SK-N-SH (cell line): Measurements from ENCODE around the gene APC2. TPM values are rescaled to one million over a fixed set of nuclear protein-coding genes. Genes with fewer than 3 reads are reported as not detected.

ENCODE experiments used
- polyA plus RNA-seq, 3 experiments: library from polyadenylated mRNA; depleted of rRNA; stranded (reverse); fragments of >200 nt; gene quantifications; 2 replicates each; pipeline ENCODE4 v1.2.3, GENCODE V29; 2012

APC2 gene
- polyA plus RNA-seq, 1 of the 3 experiments (the other 2 are of a cell fraction): 1.3 TPM

Other genes starting within 250 kb of the APC2 start
- gene STK11, start 244.3 kb upstream of the APC2 start, polyA plus RNA-seq (2012; rRNA removed): 53.5 and 55.5 TPM in 2 replicates
- gene CBARP, start 212.1 kb upstream of the APC2 start, polyA plus RNA-seq (2012; rRNA removed): 4.8 and 5.1 TPM in 2 replicates
- gene ATP5F1D, start 208.4 kb upstream of the APC2 start, polyA plus RNA-seq (2012; rRNA removed): 133 and 226 TPM in 2 replicates
- 8.2 and 13.9 TPM in 2 replicates for gene MIDN, start 201.5 kb upstream of the APC2 start, polyA plus RNA-seq (2012; rRNA removed)
- gene CIRBP, start 180.8 kb upstream of the APC2 start, polyA plus RNA-seq (2012; rRNA removed): 762 and 857 TPM in 2 replicates
- gene FAM174C, start 174.6 kb upstream of the APC2 start, polyA plus RNA-seq (2012; rRNA removed): 53.5 and 78.0 TPM in 2 replicates
- 0.67 and 1.1 TPM in 2 replicates for gene EFNA2, start 164.2 kb upstream of the APC2 start, polyA plus RNA-seq (2012; rRNA removed)
- 52.5 and 66.4 TPM in 2 replicates for gene NDUFS7, start 66.2 kb upstream of the APC2 start, polyA plus RNA-seq (2012; rRNA removed)
- 76.5 and 85.3 TPM in 2 replicates for gene GAMT, start 48.6 kb upstream of the APC2 start, polyA plus RNA-seq (2012; rRNA removed)
- 43.8 and 54.3 TPM in 2 replicates for gene DAZAP1, start 42.5 kb upstream of the APC2 start, polyA plus RNA-seq (2012; rRNA removed)
- 2,836 and 3,749 TPM in 2 replicates for gene RPS15, start 11.7 kb upstream of the APC2 start, polyA plus RNA-seq (2012; rRNA removed)
- 23.4 and 25.3 TPM in 2 replicates for gene C19orf25, start 29.1 kb downstream of the APC2 start, polyA plus RNA-seq (2012; rRNA removed)
- gene PCSK4, start 40.2 kb downstream of the APC2 start, polyA plus RNA-seq (2012; rRNA removed): 5.8 and 6.6 TPM in 2 replicates
- gene REEP6, start 41.1 kb downstream of the APC2 start, polyA plus RNA-seq (2012; rRNA removed): 6.8 and 9.1 TPM in 2 replicates
- gene ADAMTSL5, start 62.9 kb downstream of the APC2 start, polyA plus RNA-seq (2012; rRNA removed): 5.7 and 6.3 TPM in 2 replicates
- gene PLK5, start 74.0 kb downstream of the APC2 start, polyA plus RNA-seq (2012; rRNA removed): 0.03 TPM in 1 of 2 replicates, not detected in the other
- gene MEX3D, start 118.2 kb downstream of the APC2 start, polyA plus RNA-seq (2012; rRNA removed): 11.5 and 14.9 TPM in 2 replicates
- 74.1 and 96.5 TPM in 2 replicates for gene MBD3, start 142.7 kb downstream of the APC2 start, polyA plus RNA-seq (2012; rRNA removed)
- 247 and 372 TPM in 2 replicates for gene UQCR11, start 155.3 kb downstream of the APC2 start, polyA plus RNA-seq (2012; rRNA removed)
- 81.3 and 104 TPM in 2 replicates for gene TCF3, start 202.5 kb downstream of the APC2 start, polyA plus RNA-seq (2012; rRNA removed)